DOHH2 (cell line): ENCODE data around the gene MRPS5.

Experiments
- H3F3A ChIP-seq: fragments of 200-600 bp; sonication (generic), shearing (Covaris generic); 2 replicates; pipeline ENCODE4 v1.6.0; 2016; ENCODE audit warnings: antibody characterized with exemption, mild to moderate bottlenecking; ENCODE audit not compliant: control insufficient read depth, insufficient read depth
- H3K27ac ChIP-seq: fragments of 200-600 bp; sonication (generic); 2 replicates; pipeline ENCODE4 v1.5.1; 2014; ENCODE audit warnings: low read depth, mild to moderate bottlenecking, low read length, moderate library complexity
- H3K27me3 ChIP-seq: fragments of 200-600 bp; sonication (generic); 2 replicates; pipeline ENCODE4 v1.6.1; 2014; ENCODE audit warnings: mild to moderate bottlenecking, low read length, mixed read lengths; ENCODE audit not compliant: control insufficient read depth
- H3K36me3 ChIP-seq: fragments of 200-600 bp; sonication (generic); 2 replicates; pipeline ENCODE4 v1.6.1; 2014; ENCODE audit warnings: mild to moderate bottlenecking, low read length, moderate library complexity, mixed read lengths; ENCODE audit not compliant: control insufficient read depth
- H3K4me1 ChIP-seq: fragments of 200-600 bp; sonication (generic); 2 replicates; pipeline ENCODE4 v1.6.1; 2014; ENCODE audit warnings: mild to moderate bottlenecking, low read length, mixed read lengths; ENCODE audit not compliant: control insufficient read depth
- H3K4me2 ChIP-seq: fragments of 200-600 bp; sonication (generic); 2 replicates; pipeline ENCODE4 v1.6.0; 2014; ENCODE audit warnings: mild to moderate bottlenecking, low read length, moderate library complexity
- H3K4me3 ChIP-seq: fragments of 200-600 bp; sonication (generic); 2 replicates; pipeline ENCODE4 v1.5.1; 2014; ENCODE audit warnings: mild to moderate bottlenecking, low read length, mixed read lengths
- H3K79me2 ChIP-seq: fragments of 200-600 bp; sonication (generic); 2 replicates; pipeline ENCODE4 v1.6.1; 2014; ENCODE audit warnings: mild to moderate bottlenecking, low read length, mixed read lengths; ENCODE audit not compliant: control insufficient read depth
- H3K9me2 ChIP-seq: fragments of 200-600 bp; sonication (generic); replicated peaks from 2 replicates; pipeline ENCODE4 v1.6.1; 2014; ENCODE audit warnings: mild to moderate bottlenecking, low read length, mixed read lengths; ENCODE audit not compliant: control insufficient read depth
- H3K9me3 ChIP-seq: fragments of 200-600 bp; sonication (generic); 2 replicates; pipeline ENCODE4 v1.6.1; 2014; ENCODE audit warnings: antibody characterized with exemption, low read length, mixed read lengths; ENCODE audit not compliant: control insufficient read depth, insufficient read depth
- H4K20me1 ChIP-seq: fragments of 200-600 bp; sonication (generic); 2 replicates; pipeline ENCODE4 v1.6.0; 2014; ENCODE audit warnings: low read depth, mild to moderate bottlenecking, antibody characterized with exemption, low read length, moderate library complexity; ENCODE audit not compliant: control insufficient read depth, insufficient read depth
- CTCF ChIP-seq: fragments of 200-600 bp; sonication (generic); IDR thresholded peaks from one replicate; pipeline ENCODE4 v1.5.1; 2014; ENCODE audit warnings: antibody characterized with exemption, mild to moderate bottlenecking, low read depth, low read length; ENCODE audit not compliant: poor library complexity, severe bottlenecking
- EZH2phosphoT487 ChIP-seq: fragments of 200-600 bp; sonication (generic); IDR thresholded peaks from 2 replicates; pipeline ENCODE4 v1.6.1; 2017; ENCODE audit warnings: borderline replicate concordance, mild to moderate bottlenecking, antibody characterized with exemption, low read length, moderate library complexity, mixed read lengths

The MRPS5 gene

GRCh38 chr2:95165030-95165370, 43.4 kb upstream of the MRPS5 start:
- no peak for TF ChIP-seq EZH2phosphoT487
- no peak for TF ChIP-seq CTCF
- Histone ChIP-seq H3K9me2 (no peaks in the 10 kb centered on the region), H3F3A (peaks cover 5% of the 10 kb centered on the region; the same call in 1 of the 2 replicates), H3K9me3 (no peaks in the 10 kb centered on the region), H3K4me2 (peak overlapping the region; percentile 96), H3K4me3 (peak overlapping the region; percentile 98), H3K4me1 (peaks cover 24% of the 10 kb centered on the region), H3K36me3 (peaks cover 6% of the 10 kb centered on the region; the same call in 1 of the 2 replicates), H3K79me2 (peaks cover 35% of the 10 kb centered on the region), H4K20me1 (no peaks in the 10 kb centered on the region), H3K27ac (peak overlapping the region; percentile 25; the same call in 1 of the 2 replicates), H3K27me3 (no peaks in the 10 kb centered on the region)

GRCh38 chr2:95159690-95160449, 38.3 kb upstream of the MRPS5 start, which contains the start of gene ZNF514:
Gene ZNF514 (minus strand): TSS chr2:95159848. CDS start chr2:95153253, 6,595 bp downstream.
- TF ChIP-seq CTCF, result no peak
- no peak for TF ChIP-seq EZH2phosphoT487
- H4K20me1 ChIP-seq, result no peaks in the 10 kb centered on the region
- H3K4me1 ChIP-seq, result peaks cover 25% of the 10 kb centered on the region
- no peaks in the 10 kb centered on the region for H3K9me3 ChIP-seq
- no peaks in the 10 kb centered on the region for H3K9me2 ChIP-seq
- no peak within 1 kb of the TSS for H3K27ac ChIP-seq
- peak within 1 kb of the TSS; percentile 84 for H3K4me2 ChIP-seq
- peaks cover 5% of the 10 kb centered on the region; the same call in 1 of the 2 replicates for H3F3A ChIP-seq
- peak within 1 kb of the TSS; percentile 83 for H3K4me3 ChIP-seq
- no peaks in the 10 kb centered on the region; the same call in 1 of the 2 replicates for H3K36me3 ChIP-seq
- peaks cover 13% of the 10 kb centered on the region for H3K79me2 ChIP-seq
- H3K27me3 ChIP-seq, result no peaks in the 10 kb centered on the region

GRCh38 chr2:95158891-95159619, 37.4 kb upstream of the MRPS5 start:
- Histone ChIP-seq H3K27me3 (no peaks in the 10 kb centered on the region), H3K4me2 (peak overlapping the region; percentile 82), H4K20me1 (no peaks in the 10 kb centered on the region), H3K4me3 (peak overlapping the region; percentile 83), H3F3A (peaks cover 5% of the 10 kb centered on the region; the same call in 1 of the 2 replicates), H3K36me3 (no peaks in the 10 kb centered on the region), H3K9me3 (peaks cover 4% of the 10 kb centered on the region; the same call in 1 of the 2 replicates), H3K4me1 (peaks cover 17% of the 10 kb centered on the region), H3K79me2 (peaks cover 5% of the 10 kb centered on the region), H3K9me2 (no peaks in the 10 kb centered on the region), H3K27ac (no peak overlapping the region)
- no peak for TF ChIP-seq CTCF
- no peak for TF ChIP-seq EZH2phosphoT487
